ENCODE data around the gene SLC29A3. TPM values are rescaled to one million over a fixed set of nuclear protein-coding genes. Genes with fewer than 3 reads are reported as not detected.

The SLC29A3 gene
- polyA plus RNA-seq, 5 donors, result 6.8 to 10.3 (median 8.3) TPM

- DNase-seq, result no peak
These were observed 19.8 kb upstream of the SLC29A3 start for GRCh38 chr10:71299071-71299785.

- DNase-seq, result no peak
These were observed 18.3 kb upstream of the SLC29A3 start for GRCh38 chr10:71300555-71301370.

GRCh38 chr10:71301371-71301916 lies 17.6 kb upstream of the SLC29A3 start:
- DNase-seq, result no peak

DNA sequence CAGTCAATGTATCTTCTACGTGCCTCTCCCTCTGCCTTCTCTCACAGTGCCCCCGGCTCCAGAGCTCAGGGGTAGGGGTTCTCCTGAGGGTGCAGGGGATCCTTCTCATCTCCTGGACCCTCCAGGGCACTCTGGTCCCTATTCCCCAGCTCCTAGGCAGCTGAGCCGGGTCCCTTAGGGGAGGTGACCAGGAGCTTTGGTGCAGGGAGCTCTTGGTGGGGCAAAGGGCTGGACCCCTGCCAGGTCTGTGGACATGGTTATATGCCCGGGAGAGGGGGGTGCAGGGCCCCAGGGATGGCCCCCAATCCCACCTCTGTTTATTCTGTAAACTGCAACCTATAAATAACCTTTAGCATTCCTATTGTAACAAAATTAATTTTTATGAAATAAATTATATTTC lies 16.6 kb upstream of the SLC29A3 start:
- no peak for DNase-seq

GRCh38 chr10:71302874-71303568 lies 16.0 kb upstream of the SLC29A3 start:
- no peak for DNase-seq

DNA sequence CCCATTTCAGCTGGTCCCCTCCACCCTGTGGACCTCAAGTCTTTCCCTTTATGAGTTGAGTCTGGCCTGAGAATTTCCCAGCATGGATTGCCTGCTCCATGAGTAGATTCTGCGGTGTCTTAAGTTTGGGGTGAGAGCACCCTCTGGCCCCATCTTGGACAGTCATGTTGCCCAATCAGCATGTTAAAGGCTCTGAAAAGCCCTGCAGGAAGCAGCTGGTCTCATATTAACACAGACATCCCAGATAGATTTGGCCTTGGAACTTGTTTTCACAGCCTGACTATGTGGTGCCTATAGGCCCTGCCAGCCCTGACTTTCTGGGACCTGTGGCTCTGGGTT lies 15.5 kb upstream of the SLC29A3 start:
- no peak for DNase-seq

DNA sequence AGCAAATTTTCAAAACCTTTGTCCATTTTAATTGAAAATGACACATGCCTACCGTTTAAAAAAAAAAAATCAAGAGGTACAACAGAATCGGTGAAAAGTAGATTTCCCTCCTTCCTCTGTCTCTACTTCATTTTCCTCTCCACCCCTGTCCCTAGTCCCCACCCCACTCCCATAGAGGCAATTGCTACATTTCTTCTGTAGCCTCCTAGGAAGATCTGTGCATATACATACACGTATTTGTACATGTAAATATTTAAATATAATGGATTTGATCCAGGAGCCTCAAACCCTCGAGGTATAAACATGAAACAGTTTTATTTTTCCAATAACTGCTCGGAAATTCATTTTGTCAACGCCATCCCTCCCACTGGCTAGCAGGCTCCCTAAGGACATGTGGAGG lies 14.1 kb upstream of the SLC29A3 start:
- DNase-seq, result no peak

GRCh38 chr10:71306979-71307378 lies 12.1 kb upstream of the SLC29A3 start:
- no peak for DNase-seq

DNA sequence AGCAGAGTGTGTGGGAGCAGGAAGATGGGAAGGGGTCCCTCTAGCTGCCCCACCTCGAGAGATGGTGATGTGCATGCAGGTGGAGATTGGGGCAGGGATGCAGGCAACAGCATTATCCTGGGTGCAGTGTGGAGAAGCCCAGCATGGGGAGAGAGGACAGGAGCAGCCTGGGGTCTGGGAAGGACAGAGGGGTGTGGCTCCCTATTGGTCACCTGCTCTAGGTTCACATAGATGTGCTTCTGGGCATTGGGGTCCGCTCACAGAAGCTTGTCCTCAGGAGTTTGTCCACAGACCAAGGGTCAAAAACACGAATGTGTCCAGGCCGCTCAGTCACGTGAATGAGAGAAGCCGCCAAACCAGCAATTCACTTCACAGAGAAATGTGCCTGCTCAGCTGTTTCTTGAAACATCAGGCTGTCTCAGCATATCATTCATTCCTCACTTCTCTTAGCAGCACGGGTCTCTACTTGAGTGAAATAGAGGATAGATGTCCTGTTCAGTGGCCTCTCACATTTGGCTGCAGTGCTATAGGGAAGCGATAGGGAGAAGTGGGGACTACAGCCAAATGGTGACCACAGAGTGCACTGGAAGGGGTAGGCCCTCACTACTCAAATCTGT lies 11.5 kb upstream of the SLC29A3 start:
- peak; percentile 30 to 39 for DNase-seq

GRCh38 chr10:71308244-71308643 lies 10.8 kb upstream of the SLC29A3 start:
- DNase-seq, result no peak

- DNase-seq, result no peak
These were observed 10.1 kb upstream of the SLC29A3 start for GRCh38 chr10:71308985-71309384.

- no peak for DNase-seq
These were observed 9.1 kb upstream of the SLC29A3 start for GRCh38 chr10:71309919-71310318.

GRCh38 chr10:71312220-71312619 lies 6.8 kb upstream of the SLC29A3 start:
- no peak for DNase-seq

GRCh38 chr10:71312811-71313789 lies 6.0 kb upstream of the SLC29A3 start:
- DNase-seq, result peak; percentile 76 to 84

DNA sequence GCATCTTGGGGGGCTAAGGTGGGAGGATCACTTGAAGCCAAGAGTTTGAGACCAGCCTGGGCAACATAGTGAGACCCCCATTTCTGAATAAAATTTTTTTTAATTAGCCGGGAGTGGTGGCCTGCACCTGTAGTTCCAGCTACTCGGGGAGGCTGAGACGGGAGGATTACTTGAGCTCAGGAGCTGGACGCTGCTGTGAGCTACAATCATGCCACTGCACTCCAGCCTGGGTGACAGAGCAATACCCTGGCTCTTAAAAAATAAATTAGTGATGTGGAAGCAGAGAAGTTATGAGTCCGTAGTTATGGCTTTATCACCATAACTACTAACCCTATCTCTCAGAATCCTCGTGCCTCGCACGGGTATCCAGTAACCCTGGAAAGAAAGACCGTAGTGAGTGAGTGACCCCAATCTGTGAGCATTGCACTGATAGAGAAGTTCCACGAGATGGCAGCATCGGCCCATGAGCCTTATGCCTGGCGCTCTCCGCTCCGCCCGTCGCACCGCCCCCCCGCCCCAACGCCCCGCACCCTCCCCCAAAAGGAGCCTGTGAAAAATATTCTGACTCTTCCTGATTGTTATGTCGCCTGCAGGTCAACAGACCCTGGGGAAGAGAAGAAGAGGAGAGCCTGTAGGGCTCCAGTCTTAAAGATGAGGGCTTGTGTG lies 4.9 kb upstream of the SLC29A3 start:
- DNase-seq, result no peak

DNA sequence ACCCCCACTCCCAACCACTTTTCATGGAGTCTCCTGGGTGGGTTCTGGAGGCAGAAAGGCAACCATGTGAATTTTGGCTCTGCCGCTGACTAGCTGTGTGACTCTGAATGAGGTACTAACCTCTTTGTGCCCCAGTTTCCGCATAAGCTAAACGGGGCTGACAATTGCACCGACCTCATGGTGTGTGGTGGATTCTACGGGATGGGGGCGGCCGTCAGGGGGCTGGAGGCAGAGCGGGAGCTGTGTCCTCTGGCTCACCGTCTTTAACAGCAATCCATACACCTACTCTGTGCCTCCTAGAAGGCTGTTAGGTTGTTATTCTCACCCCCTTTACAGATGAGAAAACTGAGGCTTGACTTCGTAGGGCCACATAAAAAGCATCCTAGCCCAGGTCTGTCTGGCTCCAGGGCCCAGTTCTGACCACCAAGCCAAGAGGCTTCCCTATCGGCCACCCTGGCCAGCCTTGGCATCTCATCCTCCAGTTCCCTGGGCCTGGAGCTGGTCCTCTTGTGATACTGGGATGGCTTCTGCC lies 4.3 kb upstream of the SLC29A3 start:
- DNase-seq, result no peak

DNA sequence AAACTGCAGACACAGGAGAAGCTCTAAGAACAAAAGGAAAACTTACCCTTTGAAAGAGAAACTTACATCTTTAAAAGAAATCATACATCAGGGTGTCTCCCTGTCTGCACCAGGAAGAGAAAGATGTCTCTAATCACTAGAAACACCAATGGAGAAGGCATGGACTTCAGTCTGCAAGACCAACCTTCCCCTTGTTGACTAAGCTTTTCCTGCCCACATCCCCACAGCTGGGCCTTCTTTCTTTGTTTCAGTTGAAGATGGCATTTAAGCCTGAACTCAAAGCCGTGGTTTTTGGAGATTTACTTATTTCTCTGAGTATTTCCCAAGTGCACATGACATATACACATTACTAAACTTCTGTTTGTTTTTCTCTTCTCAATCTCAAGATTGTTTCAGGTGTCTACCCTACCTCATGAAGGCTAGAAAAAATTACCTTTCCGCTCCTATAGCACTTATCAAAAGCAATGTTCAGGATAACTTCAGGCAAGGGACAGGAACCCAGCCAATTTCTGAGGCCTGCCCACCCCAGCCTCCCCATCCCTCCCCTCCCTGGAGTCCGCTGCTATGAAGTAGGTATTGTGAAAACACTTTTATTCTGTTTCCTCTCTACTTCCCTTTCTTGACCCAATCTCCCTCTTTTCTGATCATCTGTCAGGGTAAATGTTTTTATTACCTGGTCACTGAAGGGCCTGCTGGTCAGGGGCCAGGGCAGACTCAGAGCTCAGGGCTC lies 2.8 kb upstream of the SLC29A3 start:
- DNase-seq, result no peak

DNA sequence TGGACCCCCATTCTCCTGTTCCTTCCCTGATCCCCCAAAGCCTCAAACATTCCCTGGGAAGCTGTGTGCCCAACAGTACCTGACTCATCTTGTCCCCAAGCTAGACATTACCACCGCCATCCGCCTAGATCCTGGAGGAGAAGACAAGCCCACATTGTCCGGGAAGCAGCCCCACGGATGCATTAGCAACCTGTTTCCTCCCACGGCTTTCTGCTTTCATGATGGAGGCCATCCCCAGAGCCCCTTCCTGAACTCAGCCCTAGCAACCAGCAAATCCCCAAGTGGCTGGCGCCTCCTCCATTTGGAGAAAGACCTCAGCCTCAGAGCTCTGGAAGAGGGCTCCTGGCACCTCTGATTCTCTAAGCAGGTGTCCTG lies 2.3 kb upstream of the SLC29A3 start:
- no peak for DNase-seq

GRCh38 chr10:71317739-71318138 lies 1.3 kb upstream of the SLC29A3 start:
- DNase-seq, result no peak
